Neuron (in vitro differentiated cells): ENCODE data around the gene RFWD3.

Source experiments
- H2AFZ ChIP-seq: one replicate; pipeline ENCODE4 v1.6.1; 2013; ENCODE audit warnings: low read depth, mild to moderate bottlenecking, inconsistent platforms, low read length, moderate library complexity
- H3K27me3 ChIP-seq: one replicate; pipeline ENCODE4 v1.6.1; 2013; ENCODE audit warnings: low read length; ENCODE audit not compliant: insufficient read depth
- H3K36me3 ChIP-seq: one replicate; pipeline ENCODE4 v1.6.1; 2013; ENCODE audit warnings: low read length; ENCODE audit not compliant: insufficient read depth
- H3K4me1 ChIP-seq: one replicate; pipeline ENCODE4 v1.6.1; 2013; ENCODE audit warnings: low read length; ENCODE audit not compliant: insufficient read depth
- H3K4me3 ChIP-seq: 2 replicates; pipeline ENCODE4 v1.5.1; 2013; ENCODE audit warnings: mild to moderate bottlenecking, low read length, moderate library complexity
- H3K9me3 ChIP-seq: one replicate; pipeline ENCODE4 v1.6.1; 2013; ENCODE audit warnings: low read length

The RFWD3 gene, protein sequence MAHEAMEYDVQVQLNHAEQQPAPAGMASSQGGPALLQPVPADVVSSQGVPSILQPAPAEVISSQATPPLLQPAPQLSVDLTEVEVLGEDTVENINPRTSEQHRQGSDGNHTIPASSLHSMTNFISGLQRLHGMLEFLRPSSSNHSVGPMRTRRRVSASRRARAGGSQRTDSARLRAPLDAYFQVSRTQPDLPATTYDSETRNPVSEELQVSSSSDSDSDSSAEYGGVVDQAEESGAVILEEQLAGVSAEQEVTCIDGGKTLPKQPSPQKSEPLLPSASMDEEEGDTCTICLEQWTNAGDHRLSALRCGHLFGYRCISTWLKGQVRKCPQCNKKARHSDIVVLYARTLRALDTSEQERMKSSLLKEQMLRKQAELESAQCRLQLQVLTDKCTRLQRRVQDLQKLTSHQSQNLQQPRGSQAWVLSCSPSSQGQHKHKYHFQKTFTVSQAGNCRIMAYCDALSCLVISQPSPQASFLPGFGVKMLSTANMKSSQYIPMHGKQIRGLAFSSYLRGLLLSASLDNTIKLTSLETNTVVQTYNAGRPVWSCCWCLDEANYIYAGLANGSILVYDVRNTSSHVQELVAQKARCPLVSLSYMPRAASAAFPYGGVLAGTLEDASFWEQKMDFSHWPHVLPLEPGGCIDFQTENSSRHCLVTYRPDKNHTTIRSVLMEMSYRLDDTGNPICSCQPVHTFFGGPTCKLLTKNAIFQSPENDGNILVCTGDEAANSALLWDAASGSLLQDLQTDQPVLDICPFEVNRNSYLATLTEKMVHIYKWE

DNA sequence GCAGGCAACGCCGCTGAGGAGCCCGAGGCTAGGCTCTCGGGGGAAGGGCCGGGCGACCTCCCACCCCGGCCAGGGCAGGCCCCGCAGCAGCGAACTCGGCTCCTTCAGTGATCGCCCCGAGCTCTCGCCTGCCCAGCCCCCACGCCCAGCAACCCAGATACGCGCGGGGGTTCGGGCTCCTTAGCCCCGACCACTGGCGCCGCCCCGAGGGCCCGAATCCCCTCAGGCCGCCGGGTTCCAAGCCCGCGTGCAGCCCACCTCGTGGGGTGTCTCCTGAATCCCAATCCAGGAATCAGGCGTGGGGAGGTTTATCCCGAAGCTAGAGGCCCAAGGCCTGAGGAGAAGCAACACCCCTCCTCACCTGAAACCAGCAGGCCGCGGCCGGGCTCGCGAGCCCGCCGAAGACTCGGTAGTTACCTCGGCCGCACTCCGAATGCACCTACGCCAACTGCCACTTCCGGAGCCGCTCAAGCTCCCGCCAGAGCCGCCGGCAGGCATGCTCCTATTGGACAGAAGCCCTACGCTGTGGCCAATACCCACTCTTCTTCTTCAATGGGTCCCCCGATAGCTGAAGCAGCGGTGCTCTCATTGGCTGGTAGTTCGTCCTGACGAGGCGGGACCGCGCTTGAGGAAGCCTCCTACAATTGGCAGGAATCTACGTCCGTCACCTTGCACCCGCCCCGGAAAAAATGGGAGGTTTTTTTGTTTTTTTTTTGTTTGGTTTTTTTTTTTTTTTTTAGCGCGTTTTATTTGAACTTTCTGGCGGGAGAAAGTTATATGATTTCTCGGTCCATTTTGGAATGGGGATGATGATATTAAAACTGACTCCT, at the start of gene RFWD3:
RFWD3 (minus strand) TSS at position 453 of the 830 bp plus-strand sequence. CDS start 5,428 bp downstream, outside the sequence.
- H3K4me3 ChIP-seq: peak within 1 kb of the TSS; percentile 95
- H3K4me1 ChIP-seq: peaks cover 3% of the 10 kb centered on the region
- peak within 1 kb of the TSS; percentile 100 for H2AFZ ChIP-seq
- no peaks in the 10 kb centered on the region for H3K9me3 ChIP-seq
- H3K27me3 ChIP-seq: no peaks in the 10 kb centered on the region
- H3K36me3 ChIP-seq: peaks cover 30% of the 10 kb centered on the region

DNA sequence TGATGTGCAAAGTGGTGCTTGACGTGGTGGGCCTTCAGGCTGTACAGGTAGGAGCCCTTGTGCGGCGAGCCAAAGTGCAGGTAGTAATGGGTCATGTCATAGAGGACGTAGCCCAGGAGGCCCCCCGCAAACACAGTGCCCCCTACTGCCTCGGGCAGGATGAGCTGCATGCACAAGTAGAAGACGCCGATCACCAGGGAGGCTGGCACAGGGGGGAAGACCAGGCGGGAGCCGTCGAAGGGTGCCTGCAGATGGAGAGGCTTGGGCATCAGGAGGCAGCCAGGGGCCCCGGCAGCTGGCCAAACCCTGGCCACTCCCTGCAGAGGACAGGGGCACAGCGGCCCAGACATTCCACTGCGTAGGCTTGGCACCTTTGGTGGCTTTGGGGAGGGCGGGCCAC, 49.7 kb upstream of the RFWD3 start:
- Histone ChIP-seq H3K27me3 (peaks cover 4% of the 10 kb centered on the region), H3K36me3 (no peaks in the 10 kb centered on the region)

DNA sequence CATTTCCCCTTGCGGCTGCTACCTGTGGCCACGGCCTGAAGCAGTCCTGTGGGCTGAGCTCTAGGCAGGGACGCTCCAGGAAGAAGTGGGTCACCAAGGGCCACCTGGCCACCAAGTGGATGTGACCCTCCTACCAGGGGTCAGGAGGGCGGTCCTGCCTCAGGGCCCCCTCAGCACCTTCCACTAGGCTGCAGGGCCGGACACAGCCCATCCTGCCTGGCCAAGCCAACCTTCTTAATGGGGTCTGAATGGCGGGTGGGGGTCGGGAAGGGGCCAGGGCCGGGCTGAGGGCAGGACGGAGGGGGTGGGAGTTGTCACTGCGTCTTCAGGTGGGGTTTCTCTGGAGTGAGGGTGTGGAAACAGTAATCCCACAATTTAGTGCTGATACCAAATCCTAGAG, 47.2 kb upstream of the RFWD3 start:
- Histone ChIP-seq H3K4me1 (no peaks in the 10 kb centered on the region), H3K9me3 (no peaks in the 10 kb centered on the region)

More for the DNA sequence above, 49.7 kb upstream of the RFWD3 start:
- Histone ChIP-seq H3K4me3 (no peak overlapping the region), H2AFZ (no peak overlapping the region), H3K4me1 (no peaks in the 10 kb centered on the region), H3K9me3 (no peaks in the 10 kb centered on the region)

DNA sequence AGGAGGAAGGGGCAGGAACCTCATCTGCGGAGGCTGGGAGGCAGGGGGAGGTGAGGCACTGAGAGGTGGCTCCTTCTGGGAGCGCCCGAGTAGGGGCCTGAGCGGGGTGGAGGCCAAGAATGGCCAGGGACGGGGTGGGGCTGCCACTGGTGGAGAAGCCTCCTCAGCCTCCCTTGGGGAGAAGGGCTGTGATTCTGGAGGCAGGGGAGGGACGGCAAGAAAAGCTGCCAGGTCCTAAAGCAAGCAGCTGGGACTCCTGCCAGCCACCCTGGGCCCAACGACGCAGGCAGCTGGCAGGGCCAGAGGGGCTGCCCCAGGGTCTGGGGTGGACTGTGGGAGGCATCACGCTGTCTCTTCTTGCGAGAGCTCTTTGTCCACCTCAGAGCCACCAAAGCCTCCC, 46.6 kb upstream of the RFWD3 start:
- Histone ChIP-seq H3K27me3 (peaks cover 7% of the 10 kb centered on the region), H3K4me3 (no peak overlapping the region), H3K9me3 (no peaks in the 10 kb centered on the region), H2AFZ (no peak overlapping the region), H3K4me1 (no peaks in the 10 kb centered on the region), H3K36me3 (no peaks in the 10 kb centered on the region)

More for the DNA sequence above, 47.2 kb upstream of the RFWD3 start:
- no peak overlapping the region for H2AFZ ChIP-seq
- no peaks in the 10 kb centered on the region for H3K36me3 ChIP-seq
- H3K27me3 ChIP-seq: peaks cover 4% of the 10 kb centered on the region
- H3K4me3 ChIP-seq: no peak overlapping the region

DNA sequence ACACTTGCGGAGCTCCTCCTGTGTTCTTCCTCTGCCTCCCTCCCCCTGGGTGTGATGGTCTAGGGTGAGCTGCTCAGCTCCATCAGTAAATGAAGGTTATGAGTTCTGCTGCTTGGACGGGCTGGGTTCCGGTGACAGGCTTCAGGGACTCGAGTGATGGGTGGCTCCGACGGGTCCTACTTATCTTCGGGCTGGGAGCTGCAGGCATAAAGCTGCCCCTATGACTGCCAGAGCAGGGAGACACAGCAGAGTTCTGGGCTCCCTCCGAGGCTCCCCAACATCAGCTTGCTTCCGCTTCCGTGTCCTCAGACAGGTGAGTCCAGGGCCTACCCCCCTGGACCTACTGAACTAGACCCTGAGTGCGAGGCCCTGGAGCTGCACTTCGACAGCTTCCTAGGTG, 45.3 kb upstream of the RFWD3 start:
- H3K4me3 ChIP-seq: no peak overlapping the region
- H3K36me3 ChIP-seq: no peaks in the 10 kb centered on the region
- H3K4me1 ChIP-seq: no peaks in the 10 kb centered on the region
- no peak overlapping the region for H2AFZ ChIP-seq
- H3K27me3 ChIP-seq: peaks cover 12% of the 10 kb centered on the region
- H3K9me3 ChIP-seq: no peaks in the 10 kb centered on the region

DNA sequence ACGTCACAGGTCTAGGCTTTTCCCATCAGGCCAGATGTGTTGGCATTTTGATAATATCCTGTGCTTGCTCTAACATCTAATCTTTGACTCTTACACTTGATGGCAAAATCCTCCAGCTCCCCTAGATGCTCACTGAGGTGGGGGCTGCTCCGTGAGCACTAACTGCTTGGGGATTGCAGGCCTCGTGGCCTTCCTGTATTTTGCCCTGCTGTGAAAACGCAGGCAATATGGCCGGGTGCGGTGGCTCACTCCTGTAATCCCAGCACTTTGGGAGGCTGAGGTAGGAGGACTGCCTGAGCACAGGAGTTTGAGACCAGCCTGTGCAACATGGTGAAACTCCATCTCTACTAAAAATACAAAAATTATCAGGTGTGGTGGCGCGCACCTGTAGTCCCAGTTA, 43.7 kb upstream of the RFWD3 start:
- H3K4me1 ChIP-seq: no peaks in the 10 kb centered on the region
- no peak overlapping the region for H3K4me3 ChIP-seq
- H3K9me3 ChIP-seq: no peaks in the 10 kb centered on the region
- H3K36me3 ChIP-seq: no peaks in the 10 kb centered on the region
- H2AFZ ChIP-seq: no peak overlapping the region
- H3K27me3 ChIP-seq: peaks cover 12% of the 10 kb centered on the region

DNA sequence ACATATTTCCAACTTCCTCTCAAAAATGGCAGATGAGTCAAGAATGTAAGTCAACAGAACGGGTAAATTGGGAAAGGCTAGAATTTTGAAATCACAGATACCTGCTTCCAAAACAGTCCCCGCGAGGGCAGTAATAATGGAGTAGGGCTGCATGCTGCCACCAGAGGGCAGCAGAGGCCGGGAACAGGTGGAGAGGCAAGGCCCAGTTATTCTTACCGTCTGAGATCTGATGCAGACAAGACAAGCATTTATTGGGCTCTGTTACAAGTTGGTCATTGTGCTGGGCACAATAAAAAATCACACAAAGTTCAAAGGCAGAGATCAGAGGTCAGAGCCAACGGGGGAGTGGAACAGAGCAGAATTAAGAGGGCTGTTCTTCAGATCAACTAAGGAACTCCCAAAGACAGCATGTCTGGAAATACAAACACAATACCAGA, 42.8 kb upstream of the RFWD3 start:
- Histone ChIP-seq H3K9me3 (no peaks in the 10 kb centered on the region), H3K4me1 (no peaks in the 10 kb centered on the region), H3K27me3 (peaks cover 12% of the 10 kb centered on the region), H3K4me3 (no peak overlapping the region), H2AFZ (no peak overlapping the region), H3K36me3 (no peaks in the 10 kb centered on the region)

DNA sequence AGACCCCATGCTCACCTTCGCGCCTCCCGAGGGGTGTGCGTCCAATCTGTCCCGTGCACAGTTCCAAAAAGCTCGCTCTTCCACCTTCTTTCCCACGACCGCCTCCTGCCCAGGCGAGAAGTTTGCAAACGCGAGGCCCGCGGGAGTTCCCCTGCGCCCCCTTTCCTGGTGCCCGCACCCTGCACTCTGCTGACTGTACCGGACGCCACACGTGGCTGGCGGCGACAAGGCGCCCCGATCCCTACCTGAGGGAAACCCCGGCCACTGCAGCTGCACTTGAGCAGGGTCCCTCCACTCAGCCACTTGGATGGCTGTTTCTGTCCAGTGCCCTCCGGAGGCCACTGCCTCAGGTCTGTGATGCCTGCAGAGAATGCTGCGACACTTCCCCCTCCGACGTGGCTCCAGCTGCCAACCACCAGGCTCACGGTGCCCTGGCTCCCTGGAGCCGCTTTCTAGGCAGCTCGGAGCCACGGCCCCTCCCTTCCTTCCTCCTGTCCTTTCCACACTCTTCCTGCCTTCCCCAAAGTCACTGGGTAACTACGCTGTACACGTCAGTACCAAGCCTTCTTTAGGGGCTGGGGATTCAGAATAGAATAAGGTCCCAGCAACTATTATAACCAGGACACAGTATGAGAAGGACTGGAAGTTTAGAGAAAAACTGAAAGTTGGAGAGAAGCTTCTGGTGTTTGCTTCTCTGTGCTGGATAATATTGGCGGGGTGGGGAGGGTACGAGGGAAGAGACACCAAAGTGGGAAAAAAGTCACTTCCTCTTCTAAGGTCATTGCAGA, 34.0 kb upstream of the RFWD3 start, which contains the start of gene MLKL:
MLKL (minus strand) TSS at position 425 of the 788 bp plus-strand sequence. CDS start 5,105 bp downstream, outside the sequence.
- Histone ChIP-seq H3K9me3 (no peaks in the 10 kb centered on the region), H3K36me3 (no peaks in the 10 kb centered on the region), H2AFZ (peak within 1 kb of the TSS; percentile 40), H3K4me3 (no peak within 1 kb of the TSS), H3K4me1 (no peaks in the 10 kb centered on the region), H3K27me3 (peaks cover 14% of the 10 kb centered on the region)

DNA sequence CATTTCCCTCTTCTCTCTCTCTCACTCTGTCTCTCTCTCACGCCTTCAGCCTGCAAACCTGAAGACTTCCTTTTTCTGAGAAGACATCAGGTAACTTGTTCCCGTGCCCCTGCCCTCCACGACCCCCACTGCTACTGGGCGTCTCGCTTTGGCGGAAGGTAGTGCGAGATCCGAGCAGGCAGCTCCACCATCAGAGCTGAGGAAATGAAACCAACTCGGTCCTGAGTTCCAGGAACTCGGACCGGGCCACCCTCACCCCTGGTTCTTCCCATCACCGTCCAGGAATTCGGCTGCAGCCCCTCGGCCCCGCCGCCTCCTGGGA, 33.4 kb upstream of the RFWD3 start:
- H3K36me3 ChIP-seq: no peaks in the 10 kb centered on the region
- H3K4me3 ChIP-seq: no peak overlapping the region
- peaks cover 14% of the 10 kb centered on the region for H3K27me3 ChIP-seq
- H2AFZ ChIP-seq: peak overlapping the region; percentile 40
- H3K9me3 ChIP-seq: no peaks in the 10 kb centered on the region
- H3K4me1 ChIP-seq: no peaks in the 10 kb centered on the region

DNA sequence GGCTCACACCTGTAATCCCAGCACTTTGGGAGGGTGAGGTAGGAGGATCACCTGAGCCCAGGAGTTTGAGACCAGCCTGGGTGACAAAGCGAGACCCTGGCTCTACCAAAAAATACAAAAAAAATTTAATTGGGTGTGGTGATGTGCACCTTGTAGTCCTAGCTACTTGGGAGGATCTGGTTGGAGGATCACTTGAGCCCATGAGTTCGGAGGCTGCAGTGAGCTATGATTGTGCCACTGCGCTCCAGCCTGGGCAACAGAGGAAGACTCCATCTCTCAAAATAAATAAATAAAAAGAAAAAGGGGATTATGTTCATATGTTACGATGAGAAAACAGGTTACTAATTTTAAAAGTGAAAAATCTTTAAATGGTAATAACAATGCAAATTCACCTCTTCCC, 33.0 kb upstream of the RFWD3 start:
- H2AFZ ChIP-seq: no peak overlapping the region
- no peaks in the 10 kb centered on the region for H3K36me3 ChIP-seq
- peaks cover 14% of the 10 kb centered on the region for H3K27me3 ChIP-seq
- H3K4me3 ChIP-seq: no peak overlapping the region
- no peaks in the 10 kb centered on the region for H3K9me3 ChIP-seq
- no peaks in the 10 kb centered on the region for H3K4me1 ChIP-seq

DNA sequence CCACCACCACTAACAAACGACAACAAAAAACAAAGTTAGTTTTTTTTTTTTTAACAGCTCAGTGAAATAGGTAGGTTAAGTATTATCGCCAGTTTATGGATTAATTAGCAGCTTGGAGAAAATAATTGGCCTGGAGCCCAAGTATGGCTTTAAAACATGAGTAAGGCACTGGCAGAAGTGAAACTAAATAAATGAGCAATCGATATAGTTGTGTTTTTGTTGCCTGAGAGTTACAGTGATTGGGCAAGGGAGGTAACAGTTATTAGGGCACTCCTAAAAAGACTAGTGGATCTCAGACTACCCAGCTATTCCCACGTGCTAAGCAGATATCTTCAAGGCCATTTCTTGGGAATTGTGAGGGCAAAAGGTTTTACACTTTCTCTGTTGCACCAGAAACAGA, 31.5 kb upstream of the RFWD3 start:
- Histone ChIP-seq H3K27me3 (peaks cover 14% of the 10 kb centered on the region), H3K36me3 (no peaks in the 10 kb centered on the region), H2AFZ (no peak overlapping the region), H3K4me1 (no peaks in the 10 kb centered on the region), H3K9me3 (no peaks in the 10 kb centered on the region), H3K4me3 (no peak overlapping the region)
